HG03354 (cell line): ENCODE results near the gene KRT23.

Source experiments
- ATAC-seq: cut with Tn5 transposase; IDR thresholded peaks from one replicate; pipeline ENCODE4 v1.9.1; 2021; ENCODE audit warnings: mild to moderate bottlenecking; ENCODE audit not compliant: unreplicated experiment, poor library complexity, severe bottlenecking

The KRT23 gene

GRCh38 chr17:40937384-40937819 lies at the start of gene KRT23:
Gene KRT23, minus strand, starts transcription at chr17:40937646. Its CDS starts 1,043 bp downstream, at chr17:40936603.
- ATAC-seq: no peak

GRCh38 chr17:40986920-40987319 lies 49.5 kb upstream of the KRT23 start:
- no peak for ATAC-seq

GRCh38 chr17:40984226-40984625 lies 46.8 kb upstream of the KRT23 start, which contains the start of gene KRT40:
Gene KRT40, minus strand, starts transcription at chr17:40984326. Its CDS starts 53 bp downstream, at chr17:40984273.
- no peak for ATAC-seq

- ATAC-seq: no peak
Observed at GRCh38 chr17:40981115-40981514, 43.7 kb upstream of the KRT23 start.

GRCh38 chr17:40980596-40980995 lies 43.1 kb upstream of the KRT23 start:
- ATAC-seq: no peak

GRCh38 chr17:40980117-40980516 lies 42.7 kb upstream of the KRT23 start:
- ATAC-seq: no peak

GRCh38 chr17:40978575-40979151 lies 41.2 kb upstream of the KRT23 start:
- ATAC-seq: no peak

GRCh38 chr17:40975516-40975915 lies 38.1 kb upstream of the KRT23 start:
- no peak for ATAC-seq

GRCh38 chr17:40974366-40974765 lies 36.9 kb upstream of the KRT23 start:
- no peak for ATAC-seq

GRCh38 chr17:40967582-40967981 lies 30.1 kb upstream of the KRT23 start:
- ATAC-seq: no peak

- ATAC-seq: no peak
Observed at GRCh38 chr17:40966848-40967247, 29.4 kb upstream of the KRT23 start, which contains the start of gene KRT39. Gene KRT39, minus strand, starts transcription at chr17:40966948. Its CDS starts 92 bp downstream, at chr17:40966856.

GRCh38 chr17:40963838-40964237 lies 26.4 kb upstream of the KRT23 start:
- no peak for ATAC-seq

- ATAC-seq: no peak
Observed at GRCh38 chr17:40962059-40962561, 24.7 kb upstream of the KRT23 start.

GRCh38 chr17:40961591-40961990 lies 24.1 kb upstream of the KRT23 start:
- no peak for ATAC-seq

GRCh38 chr17:40960144-40960543 lies 22.7 kb upstream of the KRT23 start:
- no peak for ATAC-seq

- no peak for ATAC-seq
Observed at GRCh38 chr17:40958086-40958953, 20.9 kb upstream of the KRT23 start.

GRCh38 chr17:40956401-40957254 lies 19.2 kb upstream of the KRT23 start:
- ATAC-seq: no peak

GRCh38 chr17:40953881-40954280 lies 16.4 kb upstream of the KRT23 start:
- no peak for ATAC-seq

GRCh38 chr17:40952661-40953060 lies 15.2 kb upstream of the KRT23 start:
- ATAC-seq: no peak

GRCh38 chr17:40952154-40952553 lies 14.7 kb upstream of the KRT23 start:
- no peak for ATAC-seq
